ENCODE measurements around the gene MEIS1. TPM values are rescaled to one million over a fixed set of nuclear protein-coding genes. Genes with fewer than 3 reads are reported as not detected.

Gene MEIS1
- total and polyA plus RNA-seq, 2 of the 8 experiments (the other 6 are each of a cell fraction or from before 2014, with no cell fraction given), result 0.17 to 1.2 TPM

DNA sequence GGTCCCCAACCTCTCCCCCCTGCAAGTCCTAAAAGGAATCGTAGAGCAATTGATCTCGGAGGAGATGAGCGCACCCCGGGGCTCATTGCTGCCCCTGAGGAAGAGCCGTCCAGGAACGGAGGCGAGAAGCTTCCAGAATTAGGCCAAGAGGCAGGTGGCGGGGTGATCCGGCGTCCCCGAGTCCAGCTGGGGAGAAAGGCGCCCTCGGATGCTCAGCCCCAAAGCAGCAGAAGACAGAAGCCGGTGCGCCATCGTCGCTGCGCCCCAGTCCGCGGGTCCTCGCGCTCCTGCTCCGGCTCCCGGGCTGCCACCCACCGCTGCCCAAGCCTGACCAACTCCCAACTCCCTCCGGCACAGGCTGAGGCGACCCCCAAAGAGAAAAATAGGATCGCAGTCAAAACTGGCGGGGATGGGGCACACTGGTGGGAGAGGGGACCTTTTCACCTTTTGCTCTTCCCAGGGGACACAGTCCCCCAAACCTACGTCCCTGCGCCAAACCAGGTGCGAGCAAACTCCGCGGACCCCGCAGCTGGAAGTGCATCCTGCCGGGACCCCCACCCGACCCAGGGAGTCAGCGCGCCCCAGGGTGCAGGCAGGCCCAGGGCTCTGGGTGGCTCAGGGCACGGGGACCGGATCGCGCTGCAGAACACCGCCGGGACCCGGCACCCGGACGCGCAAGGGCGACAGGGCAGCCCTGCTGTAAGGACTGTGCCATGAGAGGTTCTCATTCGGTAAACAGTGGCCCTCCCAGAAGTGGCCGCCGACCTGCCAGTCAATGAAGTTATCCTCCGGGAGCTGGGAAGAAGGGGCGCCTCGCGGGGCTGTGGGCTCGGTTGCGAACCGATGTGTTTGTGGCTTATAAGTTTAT is 8.4 kb upstream of the MEIS1 start:
- H3K79me2 ChIP-seq (ENCODE audit: control insufficient read depth in 1 of 2, insufficient read depth in 2 of 2, low read length in 2 of 2), result no peaks in the 10 kb centered on the region
- H3K4ac ChIP-seq (replicated peaks; ENCODE audit: insufficient read length, low read depth, low read length), result no peak overlapping the region
- no peak overlapping the region for H3K9ac ChIP-seq (replicated peaks in 1 of 4; ENCODE audit: extremely low read depth in 1 of 4, low read depth in 3 of 4, low read length in 3 of 4)
- H4K8ac ChIP-seq (ENCODE audit: extremely low read depth, insufficient read depth, low read length), result no peak overlapping the region
- CTCF ChIA-PET (ENCODE audit: partially characterized antibody), result interaction anchor here (0.6 to 8.2 kb wide), 9 partner anchors 10 to 786 kb away, joined by 3 to 78 read pairs (median 5); no protein-coding TSS in a partner anchor
- WGBS, 2 experiments (ENCODE audit: extremely low coverage in 1 of 2, insufficient coverage in 1 of 2, insufficient read length in 1 of 2, insufficient replicate concordance in 2 of 2, low coverage in 1 of 2, low lambda C conversion rate in 2 of 2, missing lambda C conversion rate in 1 of 2), result 2% methylated on average over 58 of the region's 60 CpGs; no CpG with 5 or more reads in 1 of the 2 experiments
- POLR2A ChIA-PET (ENCODE audit: partially characterized antibody), result interaction anchor here (0.7 to 1.6 kb wide), 2 partner anchors 13 to 149 kb away, joined by 3 to 6 read pairs; no protein-coding TSS in a partner anchor
- no peak overlapping the region for H3K27ac ChIP-seq (ENCODE audit: low read depth, low read length)
- H4K20me1 ChIP-seq (replicated peaks in 1 of 2; ENCODE audit: control insufficient read depth in 1 of 2, insufficient read depth in 2 of 2, low read length in 2 of 2), result no peaks in the 10 kb centered on the region
- H2BK120ac ChIP-seq (replicated peaks; ENCODE audit: low read depth, low read length), result no peak overlapping the region
- DNase-seq (ENCODE audit: low read depth in 1 of 2, low spot score in 2 of 2) (peak in 1 of 2 experiments; percentile 74), FAIRE-seq (no peak)
- no peak overlapping the region for H2AK5ac ChIP-seq (ENCODE audit: low read depth, low read length)
- H3K56ac ChIP-seq (replicated peaks; ENCODE audit: insufficient read length, low read depth, low read length), result no peak overlapping the region
- no peaks in the 10 kb centered on the region for H3K79me1 ChIP-seq (ENCODE audit: low read depth, low read length)
- peaks cover 19% of the 10 kb centered on the region for H3K23me2 ChIP-seq (ENCODE audit: low read depth, low read length)
- H3K4me1 ChIP-seq (replicated peaks in 1 of 4; ENCODE audit: control insufficient read depth in 3 of 4, insufficient read depth in 4 of 4, low read length in 3 of 4), result peaks cover 7 to 14% (median 8%) of the 10 kb centered on the region in 4 experiments
- H3K4me2 ChIP-seq (ENCODE audit: insufficient read depth in 1 of 2, low read depth in 2 of 2, low read length in 2 of 2), result peak overlapping the region; percentile 82 to 93
- H2AFZ ChIP-seq (ENCODE audit: low read length), result no peak overlapping the region
- no peaks in the 10 kb centered on the region for H3K36me3 ChIP-seq (ENCODE audit: control insufficient read depth in 2 of 4, insufficient read depth in 4 of 4, low read length in 3 of 4)
- no peak overlapping the region for H3K14ac ChIP-seq (ENCODE audit: insufficient read length)
- no peak overlapping the region; the same call in 1 of the 2 replicates for H2BK12ac ChIP-seq (ENCODE audit: low read depth, low read length)
- H4K5ac ChIP-seq (ENCODE audit: insufficient read length, low read depth, low read length), result no peak overlapping the region
- H3K9me3 ChIP-seq (ENCODE audit: insufficient read depth in 2 of 2, low read depth in 1 of 2, low read length in 1 of 2), result no peaks in the 10 kb centered on the region
- no peak overlapping the region for H4K91ac ChIP-seq (replicated peaks; ENCODE audit: insufficient read length, low read length)
- peaks cover 40 to 74% (median 60%) of the 10 kb centered on the region in 4 experiments for H3K27me3 ChIP-seq (replicated peaks in 1 of 4; ENCODE audit: control insufficient read depth in 3 of 4, extremely low read depth in 1 of 4, insufficient read depth in 3 of 4, low read length in 3 of 4)
- H3K23ac ChIP-seq (ENCODE audit: insufficient read length), result no peak overlapping the region
- no peak overlapping the region for H2BK20ac ChIP-seq (ENCODE audit: low read length)
- peak overlapping the region; percentile 58 to 63 (median 59) for H3K4me3 ChIP-seq (ENCODE audit: extremely low read depth in 1 of 4, insufficient read depth in 2 of 4, low read depth in 3 of 4, low read length in 4 of 4)
- H3K18ac ChIP-seq (ENCODE audit: extremely low read depth, low read length), result no peak overlapping the region
- no peak overlapping the region for H2BK5ac ChIP-seq (ENCODE audit: low read depth, low read length)
- no peak overlapping the region for H2BK15ac ChIP-seq (ENCODE audit: low read length)
- TF ChIP-seq PHF8 (conservative IDR thresholded peaks at IDR 0.05; ENCODE audit: low read depth, low read length), result no peak
- no peak for TF ChIP-seq NRF1 (IDR thresholded peaks at IDR 0.05; ENCODE audit: low read depth, low read length)
- 0 out of 4 replicates have a peak, but pooled peaks of 1 of the 2 experiments have one; percentile 0 for TF ChIP-seq RAD21 (IDR thresholded peaks at IDR 0.05 in 1 of 2, conservative IDR thresholded peaks at IDR 0.05 in 1 of 2; ENCODE audit: low read depth in 2 of 2, low read length in 2 of 2)
- TF ChIP-seq KDM5A (IDR thresholded peaks at IDR 0.05; ENCODE audit: low read length), result no peak
- TF ChIP-seq, protein P1, sequence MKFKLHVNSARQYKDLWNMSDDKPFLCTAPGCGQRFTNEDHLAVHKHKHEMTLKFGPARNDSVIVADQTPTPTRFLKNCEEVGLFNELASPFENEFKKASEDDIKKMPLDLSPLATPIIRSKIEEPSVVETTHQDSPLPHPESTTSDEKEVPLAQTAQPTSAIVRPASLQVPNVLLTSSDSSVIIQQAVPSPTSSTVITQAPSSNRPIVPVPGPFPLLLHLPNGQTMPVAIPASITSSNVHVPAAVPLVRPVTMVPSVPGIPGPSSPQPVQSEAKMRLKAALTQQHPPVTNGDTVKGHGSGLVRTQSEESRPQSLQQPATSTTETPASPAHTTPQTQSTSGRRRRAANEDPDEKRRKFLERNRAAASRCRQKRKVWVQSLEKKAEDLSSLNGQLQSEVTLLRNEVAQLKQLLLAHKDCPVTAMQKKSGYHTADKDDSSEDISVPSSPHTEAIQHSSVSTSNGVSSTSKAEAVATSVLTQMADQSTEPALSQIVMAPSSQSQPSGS (IDR thresholded peaks at IDR 0.05; ENCODE audit: low read length), result no peak
- peak; percentile 82 for TF ChIP-seq RNF2 (IDR thresholded peaks at IDR 0.05; ENCODE audit: borderline replicate concordance, low read depth, low read length, missing control alignments, poor library complexity, severe bottlenecking)
- TF ChIP-seq NANOG (IDR thresholded peaks at IDR 0.05; ENCODE audit: insufficient read depth, low read depth, low read length, poor library complexity, severe bottlenecking), result no peak
- TF ChIP-seq MAFK (IDR thresholded peaks at IDR 0.05; ENCODE audit: low read depth, low read length), result no peak

All from H1 (cell line).